HG02571 (cell line): ENCODE results near the gene HMMR.

Experiments
- ATAC-seq: cut with Tn5 transposase; IDR thresholded peaks from one replicate; pipeline ENCODE4 v1.9.1; 2021; ENCODE audit warnings: mild to moderate bottlenecking, moderate library complexity; ENCODE audit not compliant: unreplicated experiment

Gene HMMR

DNA sequence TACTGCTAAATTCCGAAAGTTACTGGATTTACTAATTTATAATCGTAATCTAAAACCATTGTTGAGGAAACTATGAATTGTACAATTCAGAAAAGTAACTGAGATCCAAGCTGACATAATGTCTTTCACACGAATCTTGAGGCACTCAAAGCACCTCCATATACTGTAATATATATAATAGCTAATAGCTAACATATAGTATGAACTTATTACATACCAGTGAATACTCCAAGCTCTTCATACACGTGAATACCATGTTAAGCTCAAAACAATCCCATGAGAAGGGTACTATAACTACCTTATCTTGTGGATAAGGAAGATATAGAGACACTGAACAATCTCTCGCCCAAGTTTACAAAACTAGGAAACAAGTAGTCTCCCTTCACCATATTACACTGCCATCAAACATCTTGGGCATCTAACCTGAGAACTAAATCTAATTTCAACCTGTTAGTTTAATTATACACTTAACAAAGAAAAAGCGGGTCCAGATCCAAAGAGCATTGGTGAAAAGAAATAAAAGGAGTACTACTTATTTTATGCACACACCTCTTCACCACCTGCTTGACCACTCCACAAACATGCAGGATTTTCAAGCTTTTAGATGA is 1.6 kb upstream of the HMMR start:
- ATAC-seq: no peak

DNA sequence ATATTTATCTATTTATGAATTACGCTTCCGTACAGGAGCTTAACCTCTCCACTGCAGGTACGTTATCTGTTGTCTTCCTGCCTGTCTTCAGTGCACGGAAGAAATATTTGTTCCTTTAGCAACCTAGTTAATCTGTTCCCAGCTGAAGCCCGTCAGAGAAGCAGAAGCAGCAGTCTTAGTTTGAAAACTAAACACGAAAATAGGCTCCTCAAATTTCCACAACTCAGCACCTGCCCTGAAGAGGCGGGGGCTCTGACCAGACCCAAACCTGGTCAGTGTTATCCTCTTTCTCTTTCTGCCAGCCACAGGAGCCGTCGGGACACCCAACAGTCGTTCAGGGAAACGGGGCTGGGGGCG is 992 bp upstream of the HMMR start:
- ATAC-seq: peak; percentile 3

DNA sequence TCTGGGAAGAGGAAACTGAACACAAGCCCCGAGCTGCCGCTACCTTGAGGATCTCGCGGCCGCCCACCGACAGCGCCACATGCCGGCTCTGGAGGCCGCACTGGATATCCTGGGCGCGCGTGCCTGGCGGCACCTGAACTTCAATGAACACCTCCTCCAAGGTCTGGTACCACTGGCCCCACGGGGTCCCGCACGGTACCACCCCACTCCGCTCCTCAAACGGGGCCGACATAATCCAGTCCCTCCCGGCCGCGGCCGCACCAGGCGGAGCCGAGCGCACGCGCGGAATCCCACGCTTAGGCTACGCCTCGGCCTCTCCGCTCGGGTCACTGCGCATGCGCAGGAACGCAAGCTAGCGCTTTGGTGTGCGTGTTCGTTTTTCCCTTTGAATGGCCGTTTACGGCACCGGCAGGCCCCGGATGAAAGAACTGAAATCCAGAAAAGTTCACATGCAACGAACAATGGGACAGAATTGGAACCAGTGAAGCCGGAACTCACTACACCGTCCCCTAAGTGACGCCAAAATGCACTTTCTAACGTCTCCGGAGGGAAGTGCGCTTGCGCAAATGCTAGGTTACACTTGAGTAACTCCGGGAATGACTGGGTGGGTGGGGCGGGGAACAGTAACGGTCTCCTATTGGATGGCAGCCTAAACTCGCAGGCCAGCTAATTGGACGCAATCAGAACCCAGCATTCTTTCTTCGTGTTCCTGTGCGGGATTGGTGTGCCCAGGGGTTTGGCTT is 442 bp upstream of the HMMR start, which contains the start of gene NUDCD2:
Gene NUDCD2, minus strand, starts transcription at position 284 of the 743 bp plus-strand sequence. Its CDS starts 52 bp downstream, at position 232.
- peak; percentile 85 for ATAC-seq

GRCh38 chr5:163463063-163463435 is 2.6 kb downstream of the HMMR start:
- ATAC-seq: no peak

DNA sequence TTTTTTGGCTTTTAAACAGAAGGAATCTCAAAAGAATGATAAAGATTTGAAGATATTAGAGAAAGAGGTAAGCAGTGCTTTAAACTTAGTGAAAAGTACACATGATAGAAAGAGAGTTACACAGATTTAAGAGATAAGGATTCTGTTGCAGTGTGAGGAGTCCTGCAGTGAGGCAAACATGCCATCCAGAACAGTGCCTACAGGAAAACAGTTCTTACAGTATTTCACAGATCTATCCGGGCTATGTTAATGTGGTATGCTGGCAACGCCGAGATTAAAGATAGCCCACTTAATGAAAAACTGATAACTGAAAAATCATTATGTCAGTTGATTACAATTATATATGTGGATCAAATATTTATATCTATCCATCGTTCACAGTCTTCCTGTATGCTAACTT is 7.2 kb downstream of the HMMR start:
- ATAC-seq: no peak

- no peak for ATAC-seq
Observed at GRCh38 chr5:163473635-163474243, 13.3 kb downstream of the HMMR start.

GRCh38 chr5:163475411-163475810 is 15.0 kb downstream of the HMMR start:
- no peak for ATAC-seq

DNA sequence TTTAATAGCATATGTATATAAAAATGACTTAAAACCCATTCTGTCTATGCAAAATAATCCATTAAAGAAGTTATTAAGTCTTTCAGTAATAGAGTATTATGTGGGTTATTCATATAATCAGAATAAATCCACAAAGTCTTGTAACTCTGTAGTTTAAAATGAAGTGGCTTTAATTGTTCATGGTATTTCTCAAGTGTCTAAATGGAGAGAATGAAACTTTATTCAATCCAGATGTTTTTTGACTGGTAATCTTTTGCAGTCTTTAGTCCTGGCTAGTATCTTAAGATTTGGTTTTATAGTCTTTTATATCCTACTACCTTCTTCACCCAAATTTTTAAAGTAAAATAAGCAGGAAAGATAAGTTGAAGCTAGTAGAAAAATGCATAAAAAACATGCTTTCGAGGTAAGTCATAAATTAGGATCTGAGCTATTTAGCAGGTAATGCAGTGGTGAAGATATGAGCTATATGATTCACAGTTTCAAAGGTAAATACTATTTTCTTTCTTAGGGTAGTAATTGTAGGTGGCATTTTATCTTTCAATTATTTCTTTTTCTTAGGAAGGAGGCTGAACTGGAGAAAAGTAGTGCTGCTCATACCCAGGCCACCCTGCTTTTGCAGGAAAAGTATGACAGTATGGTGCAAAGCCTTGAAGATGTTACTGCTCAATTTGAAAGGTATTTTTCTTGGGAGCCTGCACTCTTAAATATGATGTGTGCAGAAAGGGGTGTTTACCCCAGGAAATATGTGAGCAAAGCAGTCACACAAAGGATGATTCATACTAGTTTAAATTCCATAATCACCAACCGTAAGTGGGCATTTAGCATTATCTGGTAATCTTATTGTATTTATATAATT is 17.9 kb downstream of the HMMR start:
- no peak for ATAC-seq

- no peak for ATAC-seq
Observed at GRCh38 chr5:163478982-163479271, 18.5 kb downstream of the HMMR start.

GRCh38 chr5:163489055-163489744 is 28.8 kb downstream of the HMMR start:
- no peak for ATAC-seq

- ATAC-seq: no peak
Observed at GRCh38 chr5:163489745-163490075, 29.3 kb downstream of the HMMR start.

- no peak for ATAC-seq
Observed at GRCh38 chr5:163496286-163496685, 35.9 kb downstream of the HMMR start.

DNA sequence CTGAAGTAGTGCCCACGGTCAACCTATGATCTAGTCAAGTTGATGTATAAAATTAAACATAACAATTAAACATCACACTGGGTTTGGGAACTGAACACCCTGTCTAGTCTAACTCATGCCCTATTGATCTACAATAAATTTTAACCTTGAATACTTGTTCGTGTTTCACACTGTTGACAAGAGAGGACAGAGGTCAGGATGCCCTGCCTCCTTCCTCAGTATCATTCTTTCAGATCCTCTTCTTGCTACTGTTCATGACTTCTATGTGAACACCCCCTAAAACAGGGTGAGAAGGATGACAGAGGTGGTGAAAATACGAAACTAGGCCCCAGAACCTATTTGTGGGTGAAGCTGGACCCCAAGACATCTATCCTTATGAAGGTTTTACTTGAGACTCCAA is 36.9 kb downstream of the HMMR start:
- no peak for ATAC-seq

DNA sequence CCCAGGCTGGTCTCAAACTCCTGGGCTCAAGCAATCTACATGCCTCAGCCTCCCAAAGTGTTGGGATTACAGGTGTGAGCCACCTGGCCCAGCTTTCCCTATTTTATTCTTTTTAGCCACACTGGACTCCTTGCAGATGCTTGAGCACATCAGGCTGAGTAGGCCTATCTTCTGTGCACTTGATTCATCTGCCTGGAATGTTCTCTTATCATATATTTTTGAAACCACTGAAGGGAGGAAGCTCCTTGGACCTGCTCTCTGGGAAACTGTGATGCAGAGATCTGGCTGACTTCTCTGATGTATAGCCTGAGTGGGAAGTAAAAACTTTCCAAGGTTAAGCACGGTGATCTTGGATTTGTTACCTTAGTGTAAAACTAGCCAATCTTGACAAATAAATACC is 38.5 kb downstream of the HMMR start:
- ATAC-seq: no peak

GRCh38 chr5:163502521-163502920 is 42.1 kb downstream of the HMMR start:
- no peak for ATAC-seq

DNA sequence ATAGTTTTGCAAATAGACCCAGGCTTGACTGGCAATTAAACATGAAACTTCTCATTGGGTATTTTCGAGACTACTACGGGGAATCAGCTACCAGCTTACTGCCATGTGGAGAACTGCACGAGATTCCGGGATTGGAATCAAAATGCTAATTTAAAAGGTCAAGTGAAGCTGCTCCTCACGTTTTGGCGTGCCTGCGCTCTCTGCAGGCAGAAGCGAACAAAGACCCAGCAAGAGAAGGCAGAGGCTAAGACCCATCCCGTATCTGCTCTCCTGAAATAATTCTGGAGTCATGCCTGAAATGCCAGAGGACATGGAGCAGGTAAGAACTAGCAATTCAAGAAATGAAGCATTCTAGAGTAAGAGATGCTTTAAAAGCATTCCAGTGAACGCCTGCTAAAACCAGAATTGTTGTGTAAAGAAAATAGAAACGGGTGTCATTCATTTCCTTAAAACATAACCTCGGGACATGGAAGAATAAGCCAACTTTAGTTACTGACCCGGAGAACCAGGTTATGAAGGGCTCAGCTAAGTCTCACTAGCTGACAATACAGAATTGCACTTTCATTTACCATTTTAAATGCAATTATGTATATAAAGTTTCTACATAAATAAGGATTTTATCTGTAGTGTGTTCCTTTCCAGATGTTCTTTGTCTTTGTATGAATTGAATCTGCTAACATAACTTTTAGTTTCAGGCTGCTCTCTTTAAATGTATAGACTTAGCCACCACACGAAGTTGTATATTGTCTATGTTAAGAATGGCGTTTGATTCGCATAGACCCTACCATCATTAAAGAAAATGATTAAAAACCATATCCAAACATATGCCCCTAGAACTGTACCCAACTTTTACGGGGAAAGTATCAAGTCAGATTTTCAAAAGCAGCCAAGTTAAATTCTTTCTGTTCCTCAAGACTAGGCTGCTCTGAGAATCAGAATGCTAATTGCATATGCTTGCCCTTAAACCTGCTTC is 43.0 kb downstream of the HMMR start:
- ATAC-seq: no peak

DNA sequence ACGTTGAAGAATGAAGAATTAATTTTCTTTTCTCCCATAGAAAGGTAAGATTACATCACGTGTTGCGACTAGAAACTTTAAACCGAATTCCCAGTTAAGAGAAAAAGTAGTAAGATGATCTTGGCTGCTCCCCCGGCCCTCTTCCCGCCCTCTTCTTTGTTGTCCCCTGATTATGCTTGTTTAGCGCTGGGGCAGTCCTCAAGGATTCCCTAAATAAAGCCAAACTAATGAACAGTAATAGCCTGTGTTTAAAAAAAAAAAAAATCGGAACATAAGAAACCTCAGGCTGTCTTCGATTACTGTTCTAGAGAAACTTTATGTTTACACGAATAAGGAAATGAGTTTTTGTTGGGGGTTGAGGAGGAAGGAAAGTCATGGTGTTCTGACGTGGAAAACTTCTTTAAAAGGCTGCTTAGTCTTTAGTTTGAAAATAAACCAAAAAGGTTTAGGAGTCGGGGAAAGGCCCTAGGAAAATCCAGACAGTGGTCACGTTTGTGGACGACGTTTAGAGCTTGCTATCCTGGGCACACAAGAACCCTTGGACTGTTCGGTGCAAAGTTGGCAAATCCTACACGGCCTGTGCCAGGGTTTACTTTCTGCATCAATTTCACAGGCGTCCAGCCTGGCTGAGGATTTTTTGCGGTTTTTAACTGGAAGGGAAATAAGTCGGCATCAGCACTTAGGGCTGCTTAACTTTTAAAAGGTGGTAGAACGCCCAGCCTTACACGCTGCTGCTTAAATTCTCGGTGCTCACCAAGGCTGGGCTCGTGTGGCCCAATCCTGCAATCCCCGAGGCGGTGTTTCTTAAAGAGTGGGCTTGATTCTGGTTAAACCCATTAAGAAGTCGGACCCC is 43.9 kb downstream of the HMMR start:
- ATAC-seq: no peak

- peak; percentile 1 for ATAC-seq
Observed at GRCh38 chr5:163505049-163505367, 44.6 kb downstream of the HMMR start.

- peak; percentile 88 for ATAC-seq
Observed at GRCh38 chr5:163505368-163506094, 45.1 kb downstream of the HMMR start, which contains the start of gene MAT2B. MAT2B (plus strand) TSS chr5:163505619; CDS start chr5:163505687, 68 bp downstream.
